ENCODE measurements around the gene ADCK1.

DNA sequence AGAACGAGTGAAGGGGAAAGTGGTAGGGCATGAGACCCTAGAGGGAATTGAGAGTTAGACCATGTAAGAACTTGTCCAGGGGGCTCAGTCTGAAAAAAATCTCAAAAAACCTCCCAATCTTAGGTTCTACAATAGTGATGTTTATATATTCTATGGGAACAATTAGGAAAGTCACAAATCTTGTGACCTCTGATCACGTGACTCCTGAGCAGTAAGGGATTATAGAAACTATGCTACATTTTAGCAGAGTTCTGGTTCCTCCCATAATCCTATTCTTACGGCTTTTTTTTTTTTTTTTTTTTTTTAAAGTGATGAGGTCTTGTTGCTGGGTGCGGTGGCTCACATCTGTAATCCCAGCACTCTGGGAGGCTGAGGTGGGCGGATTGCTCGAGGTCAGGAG, 5.8 kb downstream of the ADCK1 start:
- TF ChIP-seq FOS (IDR thresholded peaks at IDR 0.05; ENCODE audit: borderline replicate concordance, insufficient read depth, low read length) (no peak), POLR2AphosphoS5 (IDR thresholded peaks at IDR 0.05; ENCODE audit: insufficient read depth, low read depth, low read length) (no peak)
- TF ChIP-seq, protein P1, sequence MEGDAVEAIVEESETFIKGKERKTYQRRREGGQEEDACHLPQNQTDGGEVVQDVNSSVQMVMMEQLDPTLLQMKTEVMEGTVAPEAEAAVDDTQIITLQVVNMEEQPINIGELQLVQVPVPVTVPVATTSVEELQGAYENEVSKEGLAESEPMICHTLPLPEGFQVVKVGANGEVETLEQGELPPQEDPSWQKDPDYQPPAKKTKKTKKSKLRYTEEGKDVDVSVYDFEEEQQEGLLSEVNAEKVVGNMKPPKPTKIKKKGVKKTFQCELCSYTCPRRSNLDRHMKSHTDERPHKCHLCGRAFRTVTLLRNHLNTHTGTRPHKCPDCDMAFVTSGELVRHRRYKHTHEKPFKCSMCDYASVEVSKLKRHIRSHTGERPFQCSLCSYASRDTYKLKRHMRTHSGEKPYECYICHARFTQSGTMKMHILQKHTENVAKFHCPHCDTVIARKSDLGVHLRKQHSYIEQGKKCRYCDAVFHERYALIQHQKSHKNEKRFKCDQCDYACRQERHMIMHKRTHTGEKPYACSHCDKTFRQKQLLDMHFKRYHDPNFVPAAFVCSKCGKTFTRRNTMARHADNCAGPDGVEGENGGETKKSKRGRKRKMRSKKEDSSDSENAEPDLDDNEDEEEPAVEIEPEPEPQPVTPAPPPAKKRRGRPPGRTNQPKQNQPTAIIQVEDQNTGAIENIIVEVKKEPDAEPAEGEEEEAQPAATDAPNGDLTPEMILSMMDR (IDR thresholded peaks at IDR 0.05; ENCODE audit: extremely low read depth in 1 of 2, insufficient read depth in 1 of 2, low read depth in 1 of 2, low read length in 2 of 2) = no peak
